Measurements from ENCODE around the gene IL37.

IL37 gene, protein sequence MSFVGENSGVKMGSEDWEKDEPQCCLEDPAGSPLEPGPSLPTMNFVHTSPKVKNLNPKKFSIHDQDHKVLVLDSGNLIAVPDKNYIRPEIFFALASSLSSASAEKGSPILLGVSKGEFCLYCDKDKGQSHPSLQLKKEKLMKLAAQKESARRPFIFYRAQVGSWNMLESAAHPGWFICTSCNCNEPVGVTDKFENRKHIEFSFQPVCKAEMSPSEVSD
- total RNA-seq = 0 reads per million in 4 donors

DNA sequence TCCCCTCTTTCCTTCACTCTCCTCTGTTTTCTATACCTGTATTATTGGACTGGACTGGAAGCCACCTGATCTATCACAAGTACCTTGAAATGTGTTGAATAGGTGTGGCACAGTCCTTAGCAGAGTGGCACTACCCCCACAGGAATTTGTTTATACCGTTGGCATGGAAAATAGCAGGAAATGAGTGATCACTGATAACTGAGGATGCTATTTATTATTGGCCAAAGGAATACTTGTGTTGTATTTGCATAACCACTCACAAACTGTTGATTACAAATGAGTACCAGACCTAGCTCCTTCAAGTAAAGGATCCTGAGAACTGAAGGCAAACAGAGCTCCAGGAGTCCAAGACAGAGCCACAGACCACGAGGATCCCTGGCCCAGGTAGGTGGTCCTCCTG lies at the start of gene IL37:
Gene IL37 (plus strand): TSS at position 301 of the 400 bp plus-strand sequence. CDS start 1,848 bp downstream, outside the sequence.
- no peak for DNase-seq

GRCh38 chr2:112864072-112864471 lies 46.9 kb upstream of the IL37 start:
- no peak for DNase-seq

DNA sequence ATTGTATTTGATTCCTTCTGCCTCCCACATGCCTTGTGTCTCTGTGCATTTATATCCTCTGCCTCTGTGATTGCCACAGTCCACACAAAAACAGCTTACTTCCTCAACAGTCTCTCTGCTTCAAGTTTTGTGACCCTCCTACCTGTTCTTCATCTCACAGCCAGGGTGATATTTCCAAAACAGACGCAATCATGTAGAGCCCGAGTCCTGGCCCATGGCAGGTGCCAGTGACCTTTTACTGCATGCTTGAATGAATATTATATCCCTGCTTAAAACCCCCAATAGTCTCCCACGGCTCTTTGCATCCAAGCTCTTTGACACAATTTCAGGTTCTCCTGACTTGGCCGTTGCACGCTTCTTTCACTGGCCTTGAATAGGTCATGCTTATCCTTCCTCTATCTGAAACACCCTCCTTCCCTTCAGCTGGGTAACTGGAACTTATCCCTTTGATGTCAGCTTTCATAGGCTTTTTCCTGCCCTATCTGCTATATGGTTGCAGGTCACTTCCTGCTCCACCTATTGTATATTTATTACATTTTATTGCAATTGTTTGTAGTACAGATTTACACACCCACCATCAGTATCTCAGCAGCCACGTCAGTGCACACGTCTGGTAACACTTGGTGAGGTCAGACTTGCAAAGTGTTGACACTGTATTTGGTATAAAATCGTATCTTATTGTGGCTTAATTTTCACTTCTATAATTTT lies 44.7 kb upstream of the IL37 start:
- no peak for DNase-seq

DNA sequence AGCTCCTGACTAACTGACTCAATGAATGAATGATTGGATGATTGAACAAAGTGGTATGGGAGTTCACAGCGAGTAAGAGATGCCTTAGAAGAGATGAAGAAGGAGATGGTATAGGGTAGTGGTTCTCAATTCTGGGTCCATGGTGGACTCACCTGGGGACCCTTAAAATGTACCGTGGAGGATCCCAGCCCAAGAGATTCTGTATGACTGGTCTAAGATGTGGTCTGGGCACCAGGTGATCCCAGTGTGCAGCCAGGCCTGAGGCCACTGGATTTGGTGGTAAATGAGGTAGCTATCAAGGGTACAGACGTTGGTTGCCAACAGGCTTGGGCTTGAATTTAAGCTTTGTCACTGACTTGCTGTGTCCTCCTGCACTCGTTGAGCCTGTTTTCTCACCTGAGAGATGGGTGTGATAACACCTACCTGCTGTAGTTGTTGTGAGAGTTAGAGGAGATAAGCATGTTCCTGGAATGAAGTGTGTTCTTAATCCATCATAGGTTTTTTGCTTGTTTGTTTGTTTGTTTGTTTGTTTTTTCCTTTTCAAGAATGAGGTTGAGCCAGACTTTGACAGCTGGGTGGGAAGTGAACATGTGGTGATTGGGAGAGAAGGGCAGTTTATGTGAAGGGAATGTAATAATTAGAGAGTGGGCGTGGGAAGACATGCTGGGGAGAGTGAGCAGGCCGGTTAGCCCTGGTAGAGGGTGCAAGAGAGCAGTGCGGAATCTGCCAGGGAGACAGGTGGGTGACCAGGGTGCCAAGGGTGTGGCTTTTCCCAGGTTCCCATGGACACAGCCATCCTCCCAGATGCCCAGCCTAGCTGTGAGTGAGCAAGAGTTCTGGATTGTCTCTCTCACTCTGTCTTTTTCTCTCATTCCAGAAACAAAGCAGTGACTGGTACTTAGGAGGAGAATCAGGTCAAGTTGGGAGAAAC lies 43.0 kb upstream of the IL37 start:
- no peak for DNase-seq

DNA sequence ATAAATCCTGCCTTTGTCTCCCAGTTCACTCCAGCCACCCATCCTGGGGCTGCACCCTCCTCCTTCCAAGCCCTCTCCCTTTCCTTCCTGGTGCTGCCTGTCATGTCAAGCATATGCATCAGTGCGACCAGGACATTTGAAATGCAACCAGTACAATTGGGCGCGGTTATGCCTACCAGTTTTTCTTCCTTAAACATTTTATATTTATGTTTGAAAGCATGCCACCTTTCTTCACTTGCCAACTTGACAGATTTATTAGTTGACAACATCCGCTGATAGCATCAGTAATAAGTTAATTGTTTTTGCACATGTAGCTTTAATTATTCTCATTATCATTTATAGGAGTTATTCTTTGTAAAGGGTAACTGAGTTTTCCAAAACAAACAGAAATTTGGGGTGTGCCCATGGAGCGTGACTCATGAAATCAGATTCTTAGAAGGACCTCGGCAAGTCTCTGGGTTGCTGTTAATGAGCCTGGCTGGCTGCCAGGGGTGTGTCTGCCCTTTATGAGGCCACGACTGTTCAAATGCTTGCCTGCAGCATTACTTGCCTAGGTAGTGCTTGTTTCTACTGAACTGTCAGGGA lies 41.6 kb upstream of the IL37 start:
- DNase-seq = peak in 1 of 5 donors; percentile 23

DNA sequence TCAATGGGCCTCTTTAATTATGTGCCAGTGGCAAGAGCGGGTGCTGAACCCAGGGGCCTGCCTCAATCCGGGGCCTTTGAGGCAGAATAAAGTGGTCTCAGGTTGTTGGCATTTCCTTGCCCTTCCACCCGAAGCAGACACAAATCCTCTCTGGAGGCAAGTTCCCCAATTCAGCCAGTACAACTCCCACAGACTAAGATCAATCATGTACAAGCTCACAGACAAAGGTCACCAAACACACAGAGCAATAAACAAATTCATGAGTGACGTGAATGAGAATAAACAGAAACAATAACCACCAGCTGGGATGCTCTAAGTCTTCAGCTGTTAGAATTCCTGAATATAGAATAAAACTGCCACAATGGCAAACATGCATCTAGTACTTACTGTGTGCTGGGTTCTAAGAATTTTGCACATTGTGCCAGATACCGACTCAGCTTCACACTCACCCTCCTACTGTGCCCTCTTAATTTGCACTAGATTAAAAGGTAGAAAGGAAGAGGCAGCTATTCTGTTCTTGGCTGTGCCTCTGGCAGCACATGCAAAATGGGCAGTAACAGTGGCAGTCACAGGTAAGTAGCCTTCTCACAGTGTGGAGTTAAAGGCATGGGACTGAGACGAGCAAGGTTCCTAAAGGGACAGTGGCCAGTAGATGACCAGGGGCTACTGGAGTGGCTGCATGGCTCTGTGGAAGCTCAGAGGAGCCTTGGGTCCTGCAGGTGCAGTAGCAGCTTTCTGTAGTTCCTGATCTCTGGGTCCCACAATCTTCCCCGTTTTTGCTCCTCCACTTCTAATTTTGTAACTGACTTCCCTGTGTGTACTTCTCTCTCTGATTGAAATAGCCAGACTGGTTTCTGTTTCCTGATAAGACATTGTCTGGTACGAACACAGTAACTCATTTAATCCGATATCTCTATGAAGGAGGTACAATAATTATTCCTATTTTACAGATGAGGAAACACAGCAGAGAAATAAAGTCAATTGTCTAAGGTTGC lies 39.8 kb upstream of the IL37 start:
- no peak for DNase-seq

DNA sequence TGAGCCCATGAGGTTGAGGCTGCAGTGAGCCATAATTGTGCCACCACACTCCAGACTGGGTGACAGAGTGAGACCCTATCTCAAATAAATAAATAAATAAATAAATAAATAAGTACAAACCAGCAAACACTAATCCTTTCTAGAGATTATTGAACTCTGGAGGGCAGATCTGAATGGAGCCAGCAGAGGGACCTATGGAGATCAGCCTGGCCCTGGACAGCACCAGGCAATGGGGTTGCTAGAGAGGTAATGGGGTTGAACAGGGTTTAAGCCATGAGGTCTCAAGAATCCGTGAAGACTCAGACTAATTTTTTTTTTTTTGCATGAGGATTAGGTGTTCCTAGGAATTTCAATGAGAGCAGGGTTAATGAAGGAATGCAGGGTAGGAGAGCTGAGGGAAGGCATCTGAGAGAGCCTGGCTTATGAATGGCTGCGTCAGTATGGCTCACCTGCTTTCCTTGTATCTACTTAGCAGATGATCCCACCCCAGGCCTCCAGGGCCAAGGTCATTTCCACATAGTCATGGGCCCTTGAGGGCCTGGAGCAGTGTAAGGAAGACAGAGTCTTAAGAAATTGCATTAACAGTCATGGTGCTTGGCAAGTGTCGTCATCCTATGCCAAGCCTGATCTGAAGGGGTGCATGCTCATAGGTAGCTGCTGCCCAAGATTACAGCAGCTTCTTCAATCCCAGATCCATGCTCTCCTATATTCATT lies 34.6 kb upstream of the IL37 start:
- no peak for DNase-seq

DNA sequence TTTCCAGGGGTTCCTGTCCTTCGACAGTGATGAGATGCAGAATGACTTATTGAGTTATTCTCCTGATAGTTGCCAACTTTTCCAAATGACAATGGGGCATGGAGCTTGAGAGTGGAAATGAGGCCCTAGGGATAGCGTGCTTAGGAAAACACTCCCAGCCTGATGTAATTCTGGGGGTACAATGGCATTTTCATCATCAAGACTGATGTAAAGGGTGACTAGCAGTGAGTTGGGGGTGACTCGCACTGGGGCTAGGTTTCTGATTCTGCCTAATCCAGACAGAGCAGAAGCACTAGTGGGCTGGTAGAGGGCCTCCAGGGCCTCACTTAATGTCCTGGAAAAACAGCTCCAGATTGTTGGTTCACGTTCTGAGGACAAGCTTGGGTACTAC lies 34.0 kb upstream of the IL37 start:
- no peak for DNase-seq

- DNase-seq = no peak
Measured at GRCh38 chr2:112877423-112877822, 33.5 kb upstream of the IL37 start.

- DNase-seq = no peak
Measured at GRCh38 chr2:112879491-112880041, 31.4 kb upstream of the IL37 start.

DNA sequence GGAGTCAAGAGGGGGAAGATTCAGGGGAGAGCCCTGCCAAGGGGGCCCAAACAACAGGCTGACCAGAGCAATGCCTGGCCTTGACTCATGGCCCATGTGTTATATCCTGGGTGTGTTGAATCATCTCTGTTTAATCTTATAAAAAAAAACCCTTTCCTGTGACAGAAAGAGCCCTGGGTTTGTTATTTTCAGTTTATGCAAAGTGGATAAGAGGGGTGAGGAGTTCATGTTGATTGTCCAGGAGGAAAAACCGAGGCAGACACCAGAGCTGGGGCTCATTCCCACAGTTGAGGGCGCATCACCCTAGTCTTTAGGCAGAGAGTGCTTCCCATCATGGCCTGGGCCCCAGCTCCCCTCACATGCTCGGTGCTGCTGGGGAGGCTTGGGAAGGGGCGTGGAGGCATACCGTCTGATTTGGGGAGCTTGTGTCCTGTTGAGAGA lies 30.9 kb upstream of the IL37 start:
- peak in 1 of 5 donors; percentile 13 for DNase-seq

- peak in 1 of 5 donors; percentile 44 for DNase-seq
Measured at GRCh38 chr2:112880696-112881095, 30.3 kb upstream of the IL37 start.

DNA sequence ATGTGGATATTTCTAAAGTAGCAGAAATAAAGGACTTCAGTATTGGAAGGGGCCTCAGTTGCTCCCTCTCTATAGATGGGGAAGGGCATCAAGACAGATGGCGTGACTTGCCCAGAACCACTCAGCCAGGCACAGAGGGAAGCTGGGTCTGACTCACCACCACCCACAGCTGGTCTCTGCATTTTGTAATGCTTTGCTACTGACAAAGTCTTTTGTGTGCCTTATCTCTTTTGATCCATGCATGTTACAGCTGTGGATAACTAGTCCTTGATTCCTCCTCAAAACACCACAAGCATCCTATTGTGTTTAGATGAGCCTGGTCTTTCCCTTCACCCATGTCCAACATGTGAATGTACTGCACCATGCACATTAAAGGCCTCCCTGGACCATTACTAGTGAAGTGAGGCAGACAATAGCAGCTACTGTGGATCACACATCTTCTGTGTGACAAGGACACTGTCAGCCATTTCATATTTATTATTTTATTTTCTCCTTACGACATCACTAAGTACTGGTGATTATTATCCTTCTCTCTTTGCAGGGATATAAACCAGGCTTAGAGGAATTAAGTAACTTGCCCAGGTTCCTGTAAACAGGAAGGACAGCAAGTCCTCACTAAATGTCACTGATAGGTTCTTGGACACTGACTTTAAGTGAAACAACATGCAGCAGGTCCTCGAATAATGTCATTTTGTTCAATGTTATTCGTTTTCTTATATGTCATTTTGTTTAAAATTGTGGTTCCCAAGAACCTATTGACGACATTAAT lies 29.6 kb upstream of the IL37 start:
- DNase-seq = peak in 1 of 5 donors; percentile 67

DNA sequence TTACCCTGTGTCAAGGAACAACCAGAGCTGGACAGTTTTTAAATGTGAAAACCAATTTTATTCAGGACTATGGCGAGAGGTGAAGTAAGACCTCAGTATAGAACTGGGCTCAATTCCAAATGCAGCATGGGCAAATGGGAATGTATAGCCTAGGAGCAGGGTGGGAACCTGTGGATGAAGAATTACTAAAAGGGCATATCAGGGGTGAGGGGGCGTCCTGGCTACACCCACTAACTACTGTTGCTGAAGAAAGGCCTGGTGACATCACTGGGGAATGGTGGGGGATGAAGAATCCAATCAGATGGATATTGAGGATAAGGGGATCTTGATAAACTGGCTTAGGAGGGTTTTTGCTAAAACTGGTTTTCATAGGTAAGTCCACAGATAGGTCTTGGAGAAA lies 27.3 kb upstream of the IL37 start:
- DNase-seq = no peak

- DNase-seq = peak; percentile 20 to 72 (median 46)
Measured at GRCh38 chr2:112884869-112885505, 26.0 kb upstream of the IL37 start.

DNA sequence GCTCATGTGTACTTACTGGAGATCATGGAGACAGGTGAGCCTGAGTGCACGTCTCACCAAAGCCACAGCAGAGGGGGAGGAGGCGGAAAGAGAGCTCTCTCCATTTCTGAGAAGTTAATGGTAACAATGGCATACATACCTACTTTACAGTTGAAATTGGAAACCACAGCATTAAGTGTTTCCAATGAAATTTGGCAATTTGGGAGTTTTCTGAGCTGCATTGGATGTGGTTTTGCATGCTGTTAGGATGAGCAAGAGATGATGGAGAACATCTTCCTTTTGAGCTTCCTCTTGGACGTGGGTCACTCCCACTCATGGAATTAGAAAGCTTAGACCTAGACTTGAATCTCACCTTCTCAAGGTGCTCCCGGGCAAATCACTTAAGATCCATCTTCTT lies 25.5 kb upstream of the IL37 start:
- DNase-seq = no peak

DNA sequence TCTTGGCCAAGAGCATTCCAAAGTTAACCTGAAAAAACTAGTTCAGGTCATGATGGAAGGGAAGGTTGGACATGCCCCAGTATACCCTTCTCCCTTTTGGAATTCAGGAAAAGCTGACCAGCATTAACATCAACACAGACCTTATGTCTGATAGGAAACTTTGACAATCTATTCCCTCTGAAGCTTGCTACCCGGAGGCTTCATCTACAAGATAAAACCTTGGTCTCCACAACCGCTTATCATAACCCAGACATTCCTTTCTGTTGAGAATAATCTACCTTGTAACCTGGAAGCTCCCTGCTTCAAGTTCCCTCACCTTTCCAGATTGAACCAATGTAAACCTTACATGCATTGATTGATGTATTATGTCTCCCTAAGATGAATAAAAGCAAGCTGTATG lies 24.7 kb upstream of the IL37 start:
- no peak for DNase-seq

GRCh38 chr2:112887964-112888749 lies 22.8 kb upstream of the IL37 start:
- no peak for DNase-seq

All from T-helper 1 cell (primary cell).